T-helper 2 cell treated with Interferon-gamma antibody and Interleukin-4, amounts not matched to agents 5 μg/mL and 100 μg/mL, for 36 hours (primary cell): Measurements from ENCODE around the gene ZIC5.
"Not testable (repeated sequence)": the region's sequence is repeated elsewhere in the genome, so short reads cannot be mapped to it uniquely, and the experiment has no call there.

ENCODE experiments used
- DNase-seq: peaks from one replicate; pipeline ENCODE4 v3.0.0; 2021; ENCODE audit warnings: low spot score
- H3K27ac Mint-ChIP-seq: one replicate; pipeline ENCODE4 v1.8.0; 2021; ENCODE audit warnings: mild to moderate bottlenecking, mixed read lengths
- H3K27me3 Mint-ChIP-seq: one replicate; pipeline ENCODE4 v1.8.0; 2021; ENCODE audit warnings: low read depth, mixed read lengths
- H3K36me3 Mint-ChIP-seq: one replicate; pipeline ENCODE4 v1.8.0; 2021; ENCODE audit warnings: low read depth, mixed read lengths
- H3K4me1 Mint-ChIP-seq: one replicate; pipeline ENCODE4 v1.8.0; 2021; ENCODE audit warnings: low read depth, mixed read lengths
- H3K4me3 Mint-ChIP-seq: one replicate; pipeline ENCODE4 v1.8.0; 2022; ENCODE audit warnings: mild to moderate bottlenecking, moderate library complexity, mixed read lengths
- H3K9me3 Mint-ChIP-seq: one replicate; pipeline ENCODE4 v1.8.0; 2021; ENCODE audit warnings: mixed read lengths

ZIC5 gene

GRCh38 chr13:99953138-99953755 is 18.3 kb downstream of the ZIC5 start:
- Mint-ChIP-seq H3K4me3 (no peak overlapping the region), H3K9me3 (no peaks in the 10 kb centered on the region), H3K27ac (no peak overlapping the region), H3K36me3 (no peaks in the 10 kb centered on the region), H3K4me1 (no peaks in the 10 kb centered on the region), H3K27me3 (peaks cover 87% of the 10 kb centered on the region)
- DNase-seq = no peak

DNA sequence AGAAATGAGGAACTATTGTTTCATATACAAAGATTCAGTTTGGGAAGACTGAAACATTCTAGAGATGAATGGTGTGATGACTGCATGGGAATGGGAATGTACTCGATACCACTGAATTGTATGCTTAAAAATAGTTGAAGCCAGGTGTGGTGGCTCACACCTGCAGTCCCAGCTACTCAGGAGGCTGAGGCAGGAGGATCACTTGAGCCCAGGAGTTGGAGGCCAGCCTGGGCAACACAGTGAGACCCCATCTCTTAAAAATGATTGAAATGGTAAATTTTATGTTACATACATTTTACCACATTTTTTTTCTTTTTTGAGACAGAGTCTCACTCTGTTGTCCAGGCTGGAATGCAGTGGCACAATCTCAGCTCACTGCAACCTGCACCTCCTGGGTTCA is 19.9 kb downstream of the ZIC5 start:
- not testable (repeated sequence) for H3K27ac Mint-ChIP-seq, H3K9me3 Mint-ChIP-seq, DNase-seq, H3K4me1 Mint-ChIP-seq, H3K36me3 Mint-ChIP-seq, H3K4me3 Mint-ChIP-seq
- peaks cover 82% of the 10 kb centered on the region for H3K27me3 Mint-ChIP-seq

DNA sequence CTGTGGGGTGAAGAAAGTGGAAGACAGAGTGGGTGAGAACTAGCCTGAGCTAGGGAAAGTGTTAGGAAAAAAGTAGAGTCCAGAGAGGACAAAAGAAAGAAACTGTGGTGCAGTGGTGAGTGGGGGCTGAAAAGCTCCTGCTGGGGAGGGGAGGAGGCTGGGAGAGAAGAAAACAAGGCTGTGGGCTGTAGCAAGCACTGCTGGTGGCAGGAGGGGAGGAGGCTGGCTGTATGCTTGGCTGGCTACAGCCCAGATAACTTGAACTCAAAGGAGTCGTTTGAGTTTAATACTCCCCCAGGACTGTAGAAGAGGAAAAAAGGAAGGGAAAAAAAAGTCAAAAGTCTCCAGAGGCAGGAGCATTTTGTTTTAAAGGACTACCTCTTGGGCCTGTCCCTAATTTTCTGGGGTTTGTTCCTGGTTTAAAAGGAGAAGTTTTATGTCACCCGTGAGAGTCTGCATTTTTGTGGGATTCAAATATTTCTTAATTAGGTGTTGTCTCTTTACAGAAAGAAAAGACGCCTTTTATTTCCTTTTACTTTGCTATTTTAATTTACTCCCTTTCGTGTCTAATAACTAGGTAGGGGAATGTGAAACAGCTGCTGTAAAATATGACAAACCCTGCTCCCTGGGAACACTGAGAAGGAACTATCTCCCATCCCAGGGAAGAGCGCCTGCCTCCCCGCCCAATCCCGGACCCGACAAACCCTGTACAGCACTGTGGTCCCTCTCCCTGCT is 21.7 kb downstream of the ZIC5 start:
- DNase-seq = no peak
- Mint-ChIP-seq H3K27me3 (peaks cover 68% of the 10 kb centered on the region), H3K36me3 (no peaks in the 10 kb centered on the region), H3K27ac (no peak overlapping the region), H3K9me3 (no peaks in the 10 kb centered on the region), H3K4me3 (no peak overlapping the region), H3K4me1 (no peaks in the 10 kb centered on the region)

DNA sequence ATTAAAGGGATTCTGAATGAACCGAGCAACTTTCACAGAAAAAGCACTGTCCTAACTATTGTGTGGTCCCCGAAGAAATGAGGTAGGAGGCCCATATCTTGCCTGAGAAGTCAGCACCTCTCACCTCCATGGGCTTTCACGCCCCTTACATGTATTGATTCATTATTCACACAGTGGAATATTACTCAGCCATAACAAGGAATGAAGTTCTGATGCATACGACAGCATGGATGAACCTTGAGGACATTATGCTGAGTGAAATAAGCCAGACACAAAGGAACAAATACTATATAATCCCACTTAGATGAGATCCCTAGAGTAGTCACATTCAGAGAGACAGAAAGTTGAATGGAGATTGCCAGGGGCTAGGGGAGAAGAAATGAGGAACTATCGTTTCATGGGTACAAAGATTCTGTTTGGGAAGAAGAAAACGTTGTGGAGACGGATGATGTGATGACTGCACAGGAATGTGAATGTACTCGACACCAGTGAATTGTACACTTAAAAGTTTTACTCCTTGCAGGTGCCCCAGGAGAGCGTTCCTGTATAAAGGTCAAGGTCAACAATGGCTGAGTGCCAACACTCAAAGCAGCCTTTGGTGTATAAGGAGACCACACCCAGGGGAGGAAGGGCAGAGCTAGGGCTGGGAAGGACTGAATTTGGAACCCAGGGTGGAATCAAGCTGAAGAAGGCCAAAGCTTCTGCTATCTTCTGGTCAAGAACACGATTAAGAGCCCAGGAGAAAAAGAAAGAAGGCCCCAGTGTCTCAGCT is 22.5 kb downstream of the ZIC5 start:
- no peaks in the 10 kb centered on the region for H3K36me3 Mint-ChIP-seq
- H3K27ac Mint-ChIP-seq = no peak overlapping the region
- no peak for DNase-seq
- no peak overlapping the region for H3K4me3 Mint-ChIP-seq
- H3K9me3 Mint-ChIP-seq = no peaks in the 10 kb centered on the region
- peaks cover 68% of the 10 kb centered on the region for H3K27me3 Mint-ChIP-seq
- no peaks in the 10 kb centered on the region for H3K4me1 Mint-ChIP-seq

DNA sequence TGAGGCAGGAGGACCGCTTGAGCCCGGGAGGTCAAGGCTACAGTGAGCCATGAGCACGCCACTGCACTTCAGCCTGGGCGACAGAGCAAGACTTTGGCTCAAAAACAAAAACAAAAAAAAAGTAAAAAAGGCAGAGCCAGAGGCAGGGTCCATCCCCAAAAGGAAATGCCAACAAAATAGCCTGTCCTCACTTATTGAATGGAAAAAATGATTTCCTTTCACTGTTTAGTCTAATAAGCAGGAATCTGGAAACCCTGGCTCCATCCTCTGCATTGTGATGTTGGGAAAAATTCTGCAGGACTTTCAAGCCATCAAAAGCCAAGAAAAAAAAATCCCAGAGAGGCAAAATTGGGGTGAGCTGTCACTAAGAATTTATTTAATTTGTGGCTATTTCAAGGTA is 23.2 kb downstream of the ZIC5 start:
- H3K36me3 Mint-ChIP-seq = no peaks in the 10 kb centered on the region
- peaks cover 61% of the 10 kb centered on the region for H3K27me3 Mint-ChIP-seq
- no peaks in the 10 kb centered on the region for H3K9me3 Mint-ChIP-seq
- no peak overlapping the region for H3K4me3 Mint-ChIP-seq
- no peak overlapping the region for H3K27ac Mint-ChIP-seq
- no peak for DNase-seq
- no peaks in the 10 kb centered on the region for H3K4me1 Mint-ChIP-seq

DNA sequence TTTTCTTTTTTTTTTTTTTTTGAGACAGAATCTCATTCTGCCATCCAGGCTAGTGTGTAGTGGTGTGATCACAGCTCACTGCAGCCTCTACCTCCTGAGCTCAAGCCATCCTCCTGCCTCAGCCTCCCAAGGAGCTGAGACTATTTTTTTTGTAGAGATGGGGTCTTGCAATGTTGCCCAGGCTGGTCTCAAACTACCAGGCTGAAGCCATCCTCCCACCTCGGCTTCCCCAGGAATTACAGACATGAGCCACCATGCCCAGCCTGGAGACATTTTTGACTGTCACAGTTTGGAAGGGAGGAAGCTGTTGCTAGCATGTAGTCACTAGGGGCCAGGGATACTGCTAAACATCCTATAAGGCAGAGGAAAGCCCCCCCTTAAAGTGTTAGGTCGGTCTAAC is 23.9 kb downstream of the ZIC5 start:
- Mint-ChIP-seq H3K9me3 (no peaks in the 10 kb centered on the region), H3K36me3 (no peaks in the 10 kb centered on the region), H3K4me1 (no peaks in the 10 kb centered on the region), H3K4me3 (no peak overlapping the region), H3K27ac (no peak overlapping the region), H3K27me3 (peaks cover 56% of the 10 kb centered on the region)
- no peak for DNase-seq

DNA sequence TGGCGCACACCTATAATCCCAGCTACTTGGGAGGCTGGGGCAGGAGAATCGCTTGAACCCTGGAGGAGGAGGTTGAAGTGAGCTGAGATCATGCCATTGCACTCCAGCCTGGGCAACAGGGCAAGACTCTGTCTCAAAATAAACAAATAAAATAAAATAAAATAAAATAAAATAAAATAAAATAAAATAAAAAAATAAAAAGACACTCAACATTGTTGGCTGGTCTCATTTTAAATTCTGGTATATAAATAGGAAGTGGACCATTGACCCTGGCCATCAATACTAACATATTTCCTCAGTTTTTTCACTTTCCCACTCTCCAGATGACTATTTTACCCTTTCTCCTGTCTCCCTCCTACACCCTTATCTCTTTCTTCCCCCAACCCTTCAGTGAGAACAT is 26.1 kb downstream of the ZIC5 start:
- not testable (repeated sequence) for DNase-seq, H3K27ac Mint-ChIP-seq, H3K36me3 Mint-ChIP-seq, H3K4me1 Mint-ChIP-seq, H3K4me3 Mint-ChIP-seq, H3K9me3 Mint-ChIP-seq
- H3K27me3 Mint-ChIP-seq = peaks cover 37% of the 10 kb centered on the region

DNA sequence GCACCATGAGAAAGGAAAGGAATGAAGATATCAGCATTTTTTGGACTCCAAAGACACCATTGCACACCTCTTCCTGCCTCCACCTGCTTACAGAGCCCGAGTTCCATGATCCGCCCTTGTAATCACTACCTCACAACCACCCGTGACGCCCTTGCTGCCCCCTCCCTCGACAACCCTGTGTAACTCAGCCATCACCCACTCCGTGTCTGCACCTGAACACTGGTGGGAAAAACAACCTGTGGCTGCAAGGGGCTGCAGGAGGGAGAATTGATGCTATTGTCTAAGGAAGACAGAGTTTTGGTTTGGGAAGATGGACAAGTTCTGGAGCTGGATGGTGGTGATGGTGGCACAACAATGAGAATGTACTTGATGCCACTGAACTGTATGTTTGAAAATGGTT is 27.0 kb downstream of the ZIC5 start:
- no peak overlapping the region for H3K4me3 Mint-ChIP-seq
- no peaks in the 10 kb centered on the region for H3K36me3 Mint-ChIP-seq
- H3K4me1 Mint-ChIP-seq = no peaks in the 10 kb centered on the region
- peaks cover 30% of the 10 kb centered on the region for H3K27me3 Mint-ChIP-seq
- no peak overlapping the region for H3K27ac Mint-ChIP-seq
- no peaks in the 10 kb centered on the region for H3K9me3 Mint-ChIP-seq
- DNase-seq = no peak

DNA sequence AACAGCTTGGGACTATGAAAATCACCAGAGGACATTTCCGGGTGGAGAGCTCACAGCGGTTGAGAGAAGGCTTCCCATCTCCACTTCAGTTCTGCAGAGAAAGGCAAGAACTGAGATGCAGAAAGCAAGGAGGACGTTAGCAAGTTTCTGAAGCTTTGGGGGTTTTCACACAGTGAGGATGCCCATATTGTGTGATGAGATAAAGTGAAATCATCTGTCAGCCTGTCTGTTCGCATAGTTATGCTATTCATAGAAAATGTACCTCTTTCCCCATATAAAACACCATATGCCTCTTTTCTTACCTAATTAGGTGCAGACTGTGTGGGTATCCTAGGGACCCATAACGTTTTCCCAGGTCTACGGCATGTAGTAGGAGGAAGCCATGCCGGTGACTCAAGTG is 27.5 kb downstream of the ZIC5 start:
- peaks cover 25% of the 10 kb centered on the region for H3K27me3 Mint-ChIP-seq
- no peaks in the 10 kb centered on the region for H3K36me3 Mint-ChIP-seq
- no peaks in the 10 kb centered on the region for H3K4me1 Mint-ChIP-seq
- H3K27ac Mint-ChIP-seq = no peak overlapping the region
- no peaks in the 10 kb centered on the region for H3K9me3 Mint-ChIP-seq
- H3K4me3 Mint-ChIP-seq = no peak overlapping the region
- no peak for DNase-seq

DNA sequence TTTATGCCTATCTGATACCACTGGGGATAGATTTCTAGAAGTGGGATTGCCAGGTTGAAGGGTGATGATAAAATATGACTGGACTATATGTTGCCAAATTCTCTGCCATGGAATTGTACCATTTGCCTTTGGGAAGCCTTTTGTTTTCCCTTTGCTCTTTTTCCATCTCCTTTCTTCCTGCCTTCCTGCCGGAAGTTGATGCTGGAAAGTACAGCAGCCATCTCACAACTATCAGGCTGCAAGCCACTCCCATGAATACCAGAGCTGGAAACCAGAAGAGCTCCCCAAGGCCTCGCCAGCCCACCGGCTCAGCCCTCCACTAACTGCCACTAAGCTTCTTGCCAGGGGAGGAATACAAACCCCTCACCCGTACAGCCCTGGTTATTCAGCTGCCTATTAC is 29.7 kb downstream of the ZIC5 start:
- DNase-seq = no peak
- peaks cover 16% of the 10 kb centered on the region for H3K27me3 Mint-ChIP-seq
- no peak overlapping the region for H3K27ac Mint-ChIP-seq
- no peaks in the 10 kb centered on the region for H3K4me1 Mint-ChIP-seq
- H3K36me3 Mint-ChIP-seq = no peaks in the 10 kb centered on the region
- H3K4me3 Mint-ChIP-seq = no peak overlapping the region
- H3K9me3 Mint-ChIP-seq = no peaks in the 10 kb centered on the region

DNA sequence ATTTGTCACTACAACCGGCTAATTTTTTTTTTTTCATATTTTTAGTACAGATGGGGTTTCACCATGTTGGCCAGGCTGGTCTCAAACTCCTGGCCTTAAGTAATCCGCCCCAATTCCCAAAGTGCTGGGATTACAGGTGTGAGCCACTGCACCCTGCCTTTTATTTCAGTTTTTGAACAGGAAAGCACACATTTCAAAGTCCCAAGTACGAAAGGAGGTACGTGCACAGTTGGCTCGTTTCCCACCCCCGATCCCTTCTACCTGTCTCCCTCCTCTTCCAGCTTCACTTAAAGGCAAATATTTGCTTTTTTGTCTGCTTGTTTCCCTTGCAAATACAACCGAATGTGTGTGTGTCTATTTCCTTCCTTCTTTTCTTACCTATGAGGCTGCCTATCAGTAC is 30.5 kb downstream of the ZIC5 start:
- no peak for DNase-seq
- peaks cover 13% of the 10 kb centered on the region for H3K27me3 Mint-ChIP-seq
- H3K36me3 Mint-ChIP-seq = no peaks in the 10 kb centered on the region

GRCh38 chr13:99938635-99939034 is 32.9 kb downstream of the ZIC5 start:
- no peak overlapping the region for H3K27ac Mint-ChIP-seq
- no peaks in the 10 kb centered on the region for H3K36me3 Mint-ChIP-seq
- no peaks in the 10 kb centered on the region for H3K9me3 Mint-ChIP-seq
- no peak for DNase-seq
- H3K4me3 Mint-ChIP-seq = no peak overlapping the region
- H3K4me1 Mint-ChIP-seq = no peaks in the 10 kb centered on the region
- peaks cover 6% of the 10 kb centered on the region for H3K27me3 Mint-ChIP-seq

More for the DNA sequence above, 30.5 kb downstream of the ZIC5 start:
- Mint-ChIP-seq H3K9me3 (no peaks in the 10 kb centered on the region), H3K4me1 (no peaks in the 10 kb centered on the region), H3K27ac (no peak overlapping the region), H3K4me3 (no peak overlapping the region)

DNA sequence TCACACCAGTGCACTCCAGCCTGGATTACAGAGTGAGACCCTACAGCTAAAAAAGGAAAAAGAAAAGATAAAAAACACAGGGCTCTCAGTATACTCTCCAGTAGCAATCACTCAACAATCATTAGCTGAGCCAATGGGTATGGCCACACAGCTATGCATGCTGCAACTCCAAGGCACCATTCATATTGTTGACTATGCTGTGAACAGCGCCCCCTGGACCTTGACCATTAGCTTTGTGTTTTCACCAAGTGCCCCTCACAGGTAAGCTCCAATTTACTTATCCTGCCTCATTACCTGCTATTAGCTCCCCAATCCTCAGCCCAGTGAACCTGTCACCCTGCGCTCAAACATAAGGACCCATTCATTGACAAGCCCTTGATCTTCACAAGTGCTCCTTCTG is 35.8 kb downstream of the ZIC5 start:
- Mint-ChIP-seq H3K27ac (no peak overlapping the region), H3K36me3 (no peaks in the 10 kb centered on the region), H3K27me3 (peaks cover 6% of the 10 kb centered on the region), H3K4me3 (no peak overlapping the region), H3K9me3 (no peaks in the 10 kb centered on the region), H3K4me1 (no peaks in the 10 kb centered on the region)
- no peak for DNase-seq

- no peaks in the 10 kb centered on the region for H3K36me3 Mint-ChIP-seq
These were observed 38.7 kb downstream of the ZIC5 start for GRCh38 chr13:99932912-99933311.

More at GRCh38 chr13:99932912-99933311, 38.7 kb downstream of the ZIC5 start:
- Mint-ChIP-seq H3K4me3 (no peak overlapping the region), H3K27ac (no peak overlapping the region), H3K4me1 (no peaks in the 10 kb centered on the region), H3K9me3 (no peaks in the 10 kb centered on the region), H3K27me3 (peaks cover 13% of the 10 kb centered on the region)
- no peak for DNase-seq
